ENCODE data around the gene CEACAM19. TPM values are rescaled to one million over a fixed set of nuclear protein-coding genes. Genes with fewer than 3 reads are reported as not detected.

The CEACAM19 gene
- polyA plus RNA-seq, 4 donors, result 4.3 to 53.0 (median 21.6) TPM

DNA sequence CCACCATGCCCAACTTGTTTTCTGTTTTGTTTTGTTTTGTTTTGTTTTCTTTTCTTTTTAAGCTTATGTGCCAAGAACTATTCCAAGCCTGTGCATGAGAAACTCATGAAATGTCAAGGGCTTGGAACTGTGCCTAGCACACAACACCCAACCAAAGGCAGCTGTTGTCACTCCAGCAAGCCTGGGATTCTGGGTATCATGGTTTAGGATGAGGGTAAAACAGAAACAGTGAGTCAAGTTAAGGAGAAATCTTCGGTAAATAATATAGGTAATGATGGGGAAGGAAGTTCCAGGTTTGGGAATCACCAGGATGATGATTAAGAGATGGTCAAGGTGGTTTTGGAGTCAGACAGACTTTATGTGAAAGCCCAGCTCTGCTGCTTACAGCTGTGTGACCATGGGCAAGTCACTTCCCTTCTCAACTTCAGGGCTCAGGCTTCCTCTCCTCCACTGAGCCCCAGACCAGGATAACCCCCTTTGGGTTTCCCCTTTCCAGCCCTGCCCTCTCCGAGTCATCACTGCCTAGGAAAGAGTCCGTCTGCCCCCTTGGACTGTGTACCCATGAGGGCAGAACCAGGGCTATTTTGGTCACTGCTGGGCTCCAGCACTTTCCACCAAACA, 22.5 kb upstream of the CEACAM19 start:
- FAIRE-seq (no peak), DNase-seq (no peak)
- peaks cover 0 to 21% (median 0%) of the 10 kb centered on the region in 3 donors for H3K4me1 ChIP-seq (ENCODE audit: control insufficient read depth in 3 of 3, insufficient read depth in 2 of 3, low read depth in 1 of 3, low read length in 2 of 3)
- WGBS, 3 donors, result 59 to 67% (median 60%) methylated on average over 3 of the region's 3 CpGs
- H3K4me3 ChIP-seq (ENCODE audit: low read depth in 1 of 3, low read length in 3 of 3), result no peak overlapping the region
- H3K36me3 ChIP-seq (ENCODE audit: control insufficient read depth in 3 of 3, insufficient read depth in 2 of 3, low read depth in 1 of 3, low read length in 3 of 3), result peaks cover 10 to 79% (median 11%) of the 10 kb centered on the region in 3 donors
- H3K27me3 ChIP-seq (ENCODE audit: control insufficient read depth in 3 of 3, insufficient read depth in 3 of 3, low read length in 3 of 3), result no peaks in the 10 kb centered on the region
- H3K9me3 ChIP-seq (ENCODE audit: control insufficient read depth in 2 of 2, insufficient read depth in 1 of 2, low read depth in 1 of 2, low read length in 1 of 2), result no peaks in the 10 kb centered on the region
- peak overlapping the region in 2 of 3 donors; percentile 8 to 33 for H3K27ac ChIP-seq (ENCODE audit: low read depth in 1 of 3, low read length in 2 of 3)

DNA sequence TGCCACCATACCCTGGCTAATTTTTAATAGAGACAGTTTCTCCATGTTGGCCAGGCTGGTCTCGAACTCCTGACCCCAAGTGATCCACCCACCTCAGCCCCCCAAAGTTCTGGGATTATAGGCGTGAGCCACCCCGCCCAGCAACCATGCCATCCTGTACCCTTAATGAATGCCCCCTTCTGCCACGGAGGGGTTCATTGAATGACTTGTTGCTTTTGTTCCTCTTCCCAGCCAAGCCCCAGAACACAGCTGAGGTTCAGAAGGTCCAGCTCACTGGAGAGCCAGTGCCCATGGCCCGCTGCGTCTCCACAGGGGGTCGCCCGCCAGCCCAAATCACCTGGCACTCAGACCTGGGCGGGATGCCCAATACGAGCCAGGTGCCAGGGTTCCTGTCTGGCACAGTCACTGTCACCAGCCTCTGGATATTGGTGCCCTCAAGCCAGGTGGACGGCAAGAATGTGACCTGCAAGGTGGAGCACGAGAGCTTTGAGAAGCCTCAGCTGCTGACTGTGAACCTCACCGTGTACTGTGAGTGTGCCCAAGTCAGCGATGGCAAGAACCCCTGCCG, 21.6 kb upstream of the CEACAM19 start:
- DNase-seq, result no peak
- Histone ChIP-seq H3K27ac (ENCODE audit: low read depth in 1 of 3, low read length in 2 of 3) (no peak overlapping the region), H3K4me1 (ENCODE audit: control insufficient read depth in 3 of 3, insufficient read depth in 2 of 3, low read depth in 1 of 3, low read length in 2 of 3) (peaks cover 0 to 29% (median 0%) of the 10 kb centered on the region in 3 donors), H3K36me3 (ENCODE audit: control insufficient read depth in 3 of 3, insufficient read depth in 2 of 3, low read depth in 1 of 3, low read length in 3 of 3) (peaks cover 10 to 89% (median 11%) of the 10 kb centered on the region in 3 donors), H3K4me3 (ENCODE audit: low read depth in 1 of 3, low read length in 3 of 3) (no peak overlapping the region), H3K9me3 (ENCODE audit: control insufficient read depth in 2 of 2, insufficient read depth in 1 of 2, low read depth in 1 of 2, low read length in 1 of 2) (no peaks in the 10 kb centered on the region), H3K27me3 (ENCODE audit: control insufficient read depth in 3 of 3, insufficient read depth in 3 of 3, low read length in 3 of 3) (no peaks in the 10 kb centered on the region)
- WGBS, 3 donors, result 79 to 89% (median 84%) methylated on average over 15 of the region's 15 CpGs
- FAIRE-seq, result no peak

DNA sequence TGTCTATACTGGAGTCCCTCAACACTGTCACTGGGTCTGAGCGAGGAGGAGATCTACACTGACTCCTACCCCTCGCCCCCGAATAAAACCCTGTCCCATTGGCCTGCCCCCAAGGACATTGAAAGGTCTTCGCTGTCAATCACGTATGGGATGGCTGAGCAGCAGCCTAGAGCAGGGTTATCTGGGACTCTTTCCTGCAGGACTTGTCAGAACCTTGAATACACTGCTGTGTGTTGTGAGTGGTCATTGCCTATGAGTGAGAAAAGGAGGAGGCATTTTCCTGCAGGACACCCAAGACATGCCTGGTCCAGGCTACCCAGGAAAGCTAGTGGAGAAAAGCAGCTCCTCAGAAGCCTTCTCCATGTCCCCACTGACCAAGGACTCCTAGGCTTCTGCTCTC, 17.9 kb upstream of the CEACAM19 start:
- DNase-seq (no peak), FAIRE-seq (no peak)
- WGBS, 3 donors, result 85 to 95% (median 90%) methylated on average over 5 of the region's 5 CpGs
- Histone ChIP-seq H3K9me3 (ENCODE audit: control insufficient read depth in 2 of 2, insufficient read depth in 1 of 2, low read depth in 1 of 2, low read length in 1 of 2) (no peaks in the 10 kb centered on the region), H3K4me3 (ENCODE audit: low read depth in 1 of 3, low read length in 3 of 3) (no peak overlapping the region), H3K4me1 (ENCODE audit: control insufficient read depth in 3 of 3, insufficient read depth in 2 of 3, low read depth in 1 of 3, low read length in 2 of 3) (peaks cover 0 to 22% (median 0%) of the 10 kb centered on the region in 3 donors), H3K36me3 (ENCODE audit: control insufficient read depth in 3 of 3, insufficient read depth in 2 of 3, low read depth in 1 of 3, low read length in 3 of 3) (peaks cover 10 to 97% (median 15%) of the 10 kb centered on the region in 3 donors), H3K27me3 (ENCODE audit: control insufficient read depth in 3 of 3, insufficient read depth in 3 of 3, low read length in 3 of 3) (no peaks in the 10 kb centered on the region), H3K27ac (ENCODE audit: low read depth in 1 of 3, low read length in 2 of 3) (peak overlapping the region in 1 of 3 donors; percentile 6)

DNA sequence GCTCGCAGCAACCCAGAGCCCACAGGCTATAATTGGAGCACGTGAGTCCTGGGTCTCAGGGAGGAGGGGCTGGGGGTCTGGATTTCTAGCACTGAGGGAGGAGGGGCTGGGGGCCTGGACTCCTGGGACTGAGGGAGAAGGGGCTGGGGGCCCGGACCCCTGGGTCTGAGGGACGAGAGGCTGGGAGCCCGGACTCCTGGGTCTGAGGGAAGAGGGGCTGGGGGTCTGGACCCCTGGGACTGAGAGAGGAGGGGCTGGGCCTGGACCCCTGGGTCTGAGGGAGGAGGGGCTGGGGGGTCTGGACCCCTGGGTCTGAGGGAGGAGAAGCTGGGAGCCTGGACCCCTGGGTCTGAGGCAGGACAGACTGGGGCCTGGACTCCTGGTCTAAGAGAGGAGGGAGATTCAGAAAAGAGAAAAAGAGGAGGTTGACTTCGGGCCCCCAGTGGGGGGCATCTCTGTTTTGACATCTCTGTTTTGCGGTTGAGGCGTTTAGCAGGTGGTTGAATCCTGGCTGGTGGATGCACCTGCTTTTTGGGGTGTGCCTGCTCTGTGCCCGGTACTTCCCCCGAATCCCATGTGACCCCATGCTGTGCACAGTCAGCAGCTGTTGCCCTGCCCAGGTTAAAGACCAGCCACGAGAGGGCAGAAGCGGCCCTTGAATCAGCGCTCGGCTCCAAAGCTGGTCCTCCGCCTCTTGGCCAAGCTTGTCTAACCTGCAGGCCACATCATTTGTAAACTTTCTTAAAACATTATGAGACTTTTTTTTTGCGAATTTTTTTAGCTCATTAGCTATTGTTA, 17.1 kb upstream of the CEACAM19 start:
- peaks cover 0 to 20% (median 0%) of the 10 kb centered on the region in 3 donors for H3K4me1 ChIP-seq (ENCODE audit: control insufficient read depth in 3 of 3, insufficient read depth in 2 of 3, low read depth in 1 of 3, low read length in 2 of 3)
- H3K36me3 ChIP-seq (ENCODE audit: control insufficient read depth in 3 of 3, insufficient read depth in 2 of 3, low read depth in 1 of 3, low read length in 3 of 3), result peaks cover 10 to 97% (median 15%) of the 10 kb centered on the region in 3 donors
- FAIRE-seq (no peak), DNase-seq (peak; percentile 83 to 89)
- no peaks in the 10 kb centered on the region for H3K27me3 ChIP-seq (ENCODE audit: control insufficient read depth in 3 of 3, insufficient read depth in 3 of 3, low read length in 3 of 3)
- WGBS, 3 donors, result 22 to 43% (median 36%) methylated on average over 14 to 16 of the region's 16 CpGs
- H3K4me3 ChIP-seq (ENCODE audit: low read depth in 1 of 3, low read length in 3 of 3), result no peak overlapping the region
- H3K9me3 ChIP-seq (ENCODE audit: control insufficient read depth in 2 of 2, insufficient read depth in 1 of 2, low read depth in 1 of 2, low read length in 1 of 2), result no peaks in the 10 kb centered on the region
- H3K27ac ChIP-seq (ENCODE audit: low read depth in 1 of 3, low read length in 2 of 3), result peak overlapping the region in 1 of 3 donors; percentile 60

DNA sequence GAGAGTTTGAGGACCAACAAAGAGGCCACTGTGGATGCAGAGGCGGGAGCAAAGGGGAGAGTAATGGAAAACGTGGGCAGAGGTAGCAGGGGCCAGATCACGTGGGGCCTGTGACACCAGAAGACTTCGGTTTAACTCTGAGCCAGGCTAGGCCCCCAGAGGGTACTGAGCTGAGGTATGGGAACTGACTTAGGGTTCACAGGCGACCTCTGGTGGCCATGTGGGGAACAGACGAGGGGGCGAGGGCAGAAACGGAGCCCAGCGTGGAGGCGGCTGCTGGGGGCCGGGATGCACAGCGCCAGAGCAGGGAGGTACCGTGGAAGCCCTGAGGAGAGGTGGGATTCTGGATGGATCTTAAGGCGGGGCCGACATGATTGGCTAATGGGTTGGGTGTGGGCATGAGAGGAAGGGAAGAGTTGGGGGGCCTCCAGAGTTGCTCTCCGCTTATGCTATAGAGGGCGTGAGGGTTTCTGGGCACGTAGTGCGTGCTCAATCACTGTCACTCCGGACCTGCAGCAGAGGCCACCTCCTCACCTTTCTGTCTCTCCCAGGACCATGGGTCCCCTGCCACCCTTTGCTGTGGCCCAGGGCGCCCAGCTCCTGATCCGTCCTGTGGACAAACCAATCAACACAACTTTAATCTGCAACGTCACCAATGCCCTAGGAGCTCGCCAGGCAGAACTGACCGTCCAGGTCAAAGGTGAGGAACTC, 13.9 kb upstream of the CEACAM19 start:
- no peak overlapping the region for H3K27ac ChIP-seq (ENCODE audit: low read depth in 1 of 3, low read length in 2 of 3)
- H3K9me3 ChIP-seq (ENCODE audit: control insufficient read depth in 2 of 2, insufficient read depth in 1 of 2, low read depth in 1 of 2, low read length in 1 of 2), result no peaks in the 10 kb centered on the region
- H3K4me3 ChIP-seq (ENCODE audit: low read depth in 1 of 3, low read length in 3 of 3), result no peak overlapping the region
- H3K36me3 ChIP-seq (ENCODE audit: control insufficient read depth in 3 of 3, insufficient read depth in 2 of 3, low read depth in 1 of 3, low read length in 3 of 3), result peaks cover 8 to 94% (median 13%) of the 10 kb centered on the region in 3 donors
- DNase-seq, result peak; percentile 48 to 79
- WGBS, 3 donors, result 43 to 50% (median 46%) methylated on average over 22 to 25 of the region's 25 CpGs
- H3K4me1 ChIP-seq (ENCODE audit: control insufficient read depth in 3 of 3, insufficient read depth in 2 of 3, low read depth in 1 of 3, low read length in 2 of 3), result peaks cover 0 to 20% (median 0%) of the 10 kb centered on the region in 3 donors
- no peak for FAIRE-seq
- no peaks in the 10 kb centered on the region for H3K27me3 ChIP-seq (ENCODE audit: control insufficient read depth in 3 of 3, insufficient read depth in 3 of 3, low read length in 3 of 3)

DNA sequence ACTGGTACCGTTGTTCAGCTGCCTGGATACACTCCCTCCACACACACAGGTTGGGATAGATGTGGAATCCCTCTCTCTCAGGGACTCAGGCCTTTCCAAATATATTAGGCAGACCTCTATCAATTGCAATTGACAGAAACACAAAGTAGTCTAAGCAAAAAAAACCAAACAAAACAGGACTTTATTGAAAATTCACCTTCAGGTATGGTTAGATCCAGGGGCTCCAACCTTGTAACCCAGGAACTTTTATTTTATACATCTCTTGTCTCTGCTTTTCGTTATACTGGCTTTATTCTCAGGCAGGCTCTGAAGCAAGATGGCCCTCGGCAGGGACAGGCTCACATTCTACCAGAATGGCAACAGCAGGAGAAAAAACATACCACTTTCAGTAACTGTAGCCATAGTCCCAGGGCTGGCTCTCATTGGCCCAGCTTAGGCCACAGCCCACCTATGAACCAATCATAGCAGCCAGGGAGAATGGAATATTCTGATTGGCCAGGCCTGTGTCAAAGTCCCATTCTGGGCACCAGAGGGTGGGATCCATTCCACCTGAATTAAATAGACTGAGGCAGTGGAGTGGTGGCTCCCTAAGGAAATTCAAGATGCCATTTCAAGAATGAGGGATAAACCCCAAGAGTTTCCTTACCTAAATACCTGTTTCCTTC, 13.1 kb upstream of the CEACAM19 start:
- WGBS, 3 donors, result 88 to 95% (median 93%) methylated on average over 3 of the region's 3 CpGs
- Histone ChIP-seq H3K36me3 (ENCODE audit: control insufficient read depth in 3 of 3, insufficient read depth in 2 of 3, low read depth in 1 of 3, low read length in 3 of 3) (peaks cover 12 to 94% (median 20%) of the 10 kb centered on the region in 3 donors), H3K27me3 (ENCODE audit: control insufficient read depth in 3 of 3, insufficient read depth in 3 of 3, low read length in 3 of 3) (no peaks in the 10 kb centered on the region), H3K4me1 (ENCODE audit: control insufficient read depth in 3 of 3, insufficient read depth in 2 of 3, low read depth in 1 of 3, low read length in 2 of 3) (peaks cover 0 to 20% (median 0%) of the 10 kb centered on the region in 3 donors), H3K9me3 (ENCODE audit: control insufficient read depth in 2 of 2, insufficient read depth in 1 of 2, low read depth in 1 of 2, low read length in 1 of 2) (no peaks in the 10 kb centered on the region), H3K4me3 (ENCODE audit: low read depth in 1 of 3, low read length in 3 of 3) (no peak overlapping the region), H3K27ac (ENCODE audit: low read depth in 1 of 3, low read length in 2 of 3) (no peak overlapping the region)
- FAIRE-seq (no peak), DNase-seq (no peak)

DNA sequence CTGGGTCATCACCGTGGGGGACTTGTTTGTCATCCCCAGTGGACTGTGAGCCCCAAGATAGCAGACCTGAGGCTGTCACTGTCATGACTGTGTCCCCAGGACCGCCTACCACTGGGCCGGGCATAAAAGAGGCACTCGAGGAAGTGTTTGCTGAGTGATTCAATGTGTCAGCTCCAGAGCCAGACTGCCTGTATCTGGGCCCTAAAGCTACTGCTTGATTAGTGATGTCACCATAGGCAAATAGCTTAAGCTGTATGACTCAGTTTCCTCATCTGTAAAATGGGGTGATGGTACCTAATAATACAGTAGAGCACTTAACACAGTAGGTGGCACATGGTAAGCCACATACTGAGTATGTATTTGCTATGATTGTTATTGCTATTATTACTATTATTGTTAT, 11.2 kb upstream of the CEACAM19 start:
- H3K27me3 ChIP-seq (ENCODE audit: control insufficient read depth in 3 of 3, insufficient read depth in 3 of 3, low read length in 3 of 3), result no peaks in the 10 kb centered on the region
- H3K4me3 ChIP-seq (ENCODE audit: low read depth in 1 of 3, low read length in 3 of 3), result no peak overlapping the region
- WGBS, 3 donors, result 79 to 85% (median 84%) methylated on average over 4 of the region's 4 CpGs
- H3K36me3 ChIP-seq (ENCODE audit: control insufficient read depth in 3 of 3, insufficient read depth in 2 of 3, low read depth in 1 of 3, low read length in 3 of 3), result peaks cover 8 to 92% (median 21%) of the 10 kb centered on the region in 3 donors
- no peak for DNase-seq
- peaks cover 0 to 8% (median 0%) of the 10 kb centered on the region in 3 donors for H3K4me1 ChIP-seq (ENCODE audit: control insufficient read depth in 3 of 3, insufficient read depth in 2 of 3, low read depth in 1 of 3, low read length in 2 of 3)
- no peak for FAIRE-seq
- H3K9me3 ChIP-seq (ENCODE audit: control insufficient read depth in 2 of 2, insufficient read depth in 1 of 2, low read depth in 1 of 2, low read length in 1 of 2), result no peaks in the 10 kb centered on the region
- no peak overlapping the region for H3K27ac ChIP-seq (ENCODE audit: low read depth in 1 of 3, low read length in 2 of 3)
